ENCODE data around the gene AK1. TPM values are rescaled to one million over a fixed set of nuclear protein-coding genes. Genes with fewer than 3 reads are reported as not detected.

The AK1 gene
- total and polyA plus RNA-seq, 5 experiments from 2014 or later: 0.07 to 57.1 (median 26.2) TPM; not detected in 1

- Mint-ChIP-seq H3K4me1 (peaks cover 0 to 3% (median under 1%) of the 10 kb centered on the region in 4 donors), H3K27me3 (no peaks in the 10 kb centered on the region), H3K9me3 (no peaks in the 10 kb centered on the region), H3K27ac (peak overlapping the region in 1 of 10 donors; percentile 14), H3K4me3 (no peak overlapping the region), H3K36me3 (peaks cover 0 to 44% (median 5%) of the 10 kb centered on the region in 3 donors)
- ATAC-seq (no peak), DNase-seq (no peak)
- POLR2A ChIA-PET: interaction anchor here (0.6 to 2.8 kb wide), 6 partner anchors 9 to 126 kb away, joined by 3 to 14 read pairs (median 4); no protein-coding TSS in a partner anchor
Measured at GRCh38 chr9:127818574-127818973, 58.9 kb downstream of the AK1 start.

GRCh38 chr9:127817881-127818434, 59.5 kb downstream of the AK1 start:
- Mint-ChIP-seq H3K27me3 (no peaks in the 10 kb centered on the region), H3K9me3 (no peaks in the 10 kb centered on the region), H3K36me3 (peaks cover 0 to 48% (median 5%) of the 10 kb centered on the region in 3 donors), H3K27ac (peak overlapping the region in 5 of 10 donors; percentile 56 to 84 (median 65)), H3K4me3 (no peak overlapping the region), H3K4me1 (peaks cover 0 to 3% (median under 1%) of the 10 kb centered on the region in 4 donors)
- ATAC-seq: no peak
- DNase-seq: no peak
- POLR2A ChIA-PET: interaction anchor here (1.0 to 2.8 kb wide), 3 partner anchors 10 to 44 kb away, joined by 5 to 14 read pairs (median 10); no protein-coding TSS in a partner anchor

DNA sequence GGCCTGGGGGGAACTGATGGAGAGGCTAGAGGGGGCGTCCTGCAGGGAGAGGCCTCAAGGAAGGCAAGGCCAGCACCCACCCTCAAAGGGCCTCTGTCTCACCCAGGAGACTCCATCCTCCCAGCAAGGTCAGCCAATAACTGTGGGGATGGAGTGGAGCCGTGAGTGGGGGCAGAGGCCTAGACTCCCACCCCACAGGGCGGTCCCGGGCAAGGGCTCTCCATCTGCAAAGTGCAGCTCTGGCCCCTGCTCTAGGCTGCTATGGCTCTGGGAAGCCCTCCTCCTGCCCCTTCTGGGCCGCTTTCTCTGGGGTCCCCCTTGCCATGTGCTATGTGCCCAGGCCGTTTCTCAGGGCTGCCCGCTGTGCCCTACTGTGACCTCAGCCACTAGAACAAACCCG, 60.7 kb downstream of the AK1 start:
- Mint-ChIP-seq H3K27ac (peak overlapping the region in 3 of 10 donors; percentile 18 to 84 (median 61)), H3K4me1 (peaks cover 0 to 3% (median under 1%) of the 10 kb centered on the region in 4 donors), H3K36me3 (peaks cover 0 to 56% (median 5%) of the 10 kb centered on the region in 3 donors), H3K9me3 (no peaks in the 10 kb centered on the region), H3K4me3 (no peak overlapping the region), H3K27me3 (no peaks in the 10 kb centered on the region)
- ATAC-seq (no peak), DNase-seq (no peak)
- POLR2A ChIA-PET: interaction anchor here (2.8 kb wide), 1 partner anchor 12 kb away, joined by 10 read pairs; no protein-coding TSS in a partner anchor

Small RNAs within 50 kb of the gene (microRNA-seq; reads per million reads assigned to microRNA genes)
- not detected for gene MIR4672 (ENCODE audit: borderline microRNAs expressed)

Other genes with a start within 250 kb of the AK1 start
- gene CFAP157, start 170.7 kb downstream of the AK1 start, total RNA-seq: under 1 TPM; 0.58 to 0.99 TPM
- gene CFAP157, start 170.7 kb downstream of the AK1 start, polyA plus RNA-seq: under 1 TPM; 0.18 to 0.32 (median 0.23) TPM
- 1 to 10 TPM; 8.8 to 8.9 TPM for gene PTRH1, start 162.0 kb downstream of the AK1 start, total RNA-seq
- 10 to 100 TPM; 26.2 to 37.7 (median 30.9) TPM for gene PTRH1, start 162.0 kb downstream of the AK1 start, polyA plus RNA-seq
- gene TTC16, start 161.6 kb downstream of the AK1 start, total RNA-seq: 1 to 10 TPM; 7.2 to 8.2 TPM
- gene TTC16, start 161.6 kb downstream of the AK1 start, polyA plus RNA-seq: 1 to 10 TPM; 1.8 to 4.4 (median 3.0) TPM
- 10 to 100 TPM in 1 of 2 experiments, 1 to 10 TPM in 1; 9.8 to 13.9 TPM for gene TOR2A, start 142.4 kb downstream of the AK1 start, total RNA-seq
- 10 to 100 TPM; 18.1 to 24.7 (median 23.5) TPM for gene TOR2A, start 142.4 kb downstream of the AK1 start, polyA plus RNA-seq
- gene SH2D3C, start 99.0 kb downstream of the AK1 start, total RNA-seq: 10 to 100 TPM; 42.8 to 45.1 TPM
- 10 to 100 TPM; 13.8 to 50.8 (median 23.5) TPM for gene SH2D3C, start 99.0 kb downstream of the AK1 start, polyA plus RNA-seq
- 100 to 1,000 TPM; 142 to 147 TPM for gene CDK9, start 91.6 kb downstream of the AK1 start, total RNA-seq
- gene CDK9, start 91.6 kb downstream of the AK1 start, polyA plus RNA-seq: 10 to 100 TPM; 28.3 to 62.9 (median 38.9) TPM
- gene FPGS, start 74.8 kb downstream of the AK1 start, total RNA-seq: 100 to 1,000 TPM; 155 to 158 TPM
- gene FPGS, start 74.8 kb downstream of the AK1 start, polyA plus RNA-seq: 10 to 100 TPM; 51.7 to 54.8 (median 53.4) TPM
- 10 to 100 TPM in 1 of 2 experiments, 1 to 10 TPM in 1; 9.4 to 10.2 TPM for gene ENG, start 23.0 kb downstream of the AK1 start, total RNA-seq
- gene ENG, start 23.0 kb downstream of the AK1 start, polyA plus RNA-seq: 1 to 10 TPM; 2.1 to 5.4 (median 4.4) TPM
- 100 to 1,000 TPM; 102 to 110 TPM for gene ST6GALNAC6, start 21.9 kb upstream of the AK1 start, total RNA-seq
- 10 to 100 TPM; 29.8 to 42.8 (median 30.3) TPM for gene ST6GALNAC6, start 21.9 kb upstream of the AK1 start, polyA plus RNA-seq
- gene ST6GALNAC4, start 39.4 kb upstream of the AK1 start, total RNA-seq: 10 to 100 TPM; 47.0 to 47.5 TPM
- gene ST6GALNAC4, start 39.4 kb upstream of the AK1 start, polyA plus RNA-seq: 10 to 100 TPM; 19.8 to 34.4 (median 22.1) TPM
- 1 to 10 TPM; 1.8 to 2.0 TPM for gene PIP5KL1, start 53.1 kb upstream of the AK1 start, total RNA-seq
- gene PIP5KL1, start 53.1 kb upstream of the AK1 start, polyA plus RNA-seq: under 1 TPM in 2 of 3 donors, not detected in 1; 0.28 to 0.46 TPM
- gene DPM2, start 60.2 kb upstream of the AK1 start, total RNA-seq: 10 to 100 TPM; 71.1 to 74.6 TPM
- gene DPM2, start 60.2 kb upstream of the AK1 start, polyA plus RNA-seq: 10 to 100 TPM; 28.5 to 34.7 (median 34.2) TPM
- gene EEIG1, start 103.3 kb upstream of the AK1 start, total RNA-seq: 100 to 1,000 TPM; 564 to 631 TPM
- gene EEIG1, start 103.3 kb upstream of the AK1 start, polyA plus RNA-seq: 100 to 1,000 TPM; 134 to 318 (median 149) TPM
- 10 to 100 TPM; 14.3 to 18.3 TPM for gene NAIF1, start 189.6 kb upstream of the AK1 start, total RNA-seq
- 10 to 100 TPM; 10.1 to 13.3 (median 11.3) TPM for gene NAIF1, start 189.6 kb upstream of the AK1 start, polyA plus RNA-seq
- 10 to 100 TPM; 18.6 to 18.9 TPM for gene SLC25A25, start 190.6 kb upstream of the AK1 start, total RNA-seq
- gene SLC25A25, start 190.6 kb upstream of the AK1 start, polyA plus RNA-seq: 10 to 100 TPM; 12.1 to 17.8 (median 13.8) TPM

Data from naive thymus-derived CD8-positive, alpha-beta T cell (primary cell).